SHP77 treated with DMSO at 0.1 percent for 48 hours (cell line): ENCODE data around the gene RNF8.
"Not testable (repeated sequence)": the region's sequence is repeated elsewhere in the genome, so short reads cannot be mapped to it uniquely, and the experiment has no call there.

Experiments
- DNase-seq: peaks from one replicate; lab custom pipeline; 2025; lab: John Stamatoyannopoulos, UW

Gene RNF8

DNA sequence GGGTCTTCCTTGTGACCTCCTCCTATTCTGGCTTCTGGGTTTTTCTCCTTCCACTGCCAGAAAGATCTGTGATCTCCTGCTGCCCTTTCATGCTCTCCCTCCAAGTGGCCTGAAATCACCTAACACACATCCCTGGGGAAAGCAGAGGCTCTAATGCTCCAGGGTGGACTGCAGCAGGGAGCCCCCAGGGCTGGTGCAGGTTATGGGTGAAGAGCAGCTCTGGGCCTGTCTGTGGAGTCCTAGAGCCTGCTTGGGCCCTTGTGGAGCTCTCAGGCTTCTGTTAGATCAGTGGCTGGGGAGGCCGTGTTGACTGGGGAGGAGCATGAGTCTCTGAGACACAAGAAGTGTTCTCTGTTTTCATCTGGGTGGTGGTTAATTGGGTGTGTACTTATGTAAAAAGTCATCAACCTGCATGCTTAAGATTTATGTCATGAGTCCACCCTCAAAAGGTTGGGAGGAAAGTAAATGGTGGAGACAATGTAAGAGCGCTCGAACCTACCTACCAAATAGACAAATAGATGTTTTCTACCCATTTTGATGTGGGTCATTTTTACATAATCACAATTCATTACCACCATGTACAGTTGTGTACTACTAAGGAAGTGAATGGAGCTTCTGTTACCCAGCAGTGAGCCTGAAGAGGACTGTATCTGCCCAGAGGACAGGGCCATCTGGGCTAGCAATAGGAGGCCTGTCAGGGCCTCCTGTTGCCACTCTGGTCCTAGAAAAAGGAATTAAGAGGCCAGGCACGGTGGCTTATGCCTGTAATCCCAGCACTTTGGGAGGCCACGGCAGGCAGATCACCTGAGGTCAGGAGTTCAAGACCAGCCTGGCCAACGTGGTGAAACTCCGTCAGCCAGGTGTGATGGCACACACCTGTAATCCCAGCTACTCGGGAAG, 32.0 kb upstream of the RNF8 start:
- no peak for DNase-seq

GRCh38 chr6:37323580-37323979, 30.2 kb upstream of the RNF8 start:
- DNase-seq, result no peak

DNA sequence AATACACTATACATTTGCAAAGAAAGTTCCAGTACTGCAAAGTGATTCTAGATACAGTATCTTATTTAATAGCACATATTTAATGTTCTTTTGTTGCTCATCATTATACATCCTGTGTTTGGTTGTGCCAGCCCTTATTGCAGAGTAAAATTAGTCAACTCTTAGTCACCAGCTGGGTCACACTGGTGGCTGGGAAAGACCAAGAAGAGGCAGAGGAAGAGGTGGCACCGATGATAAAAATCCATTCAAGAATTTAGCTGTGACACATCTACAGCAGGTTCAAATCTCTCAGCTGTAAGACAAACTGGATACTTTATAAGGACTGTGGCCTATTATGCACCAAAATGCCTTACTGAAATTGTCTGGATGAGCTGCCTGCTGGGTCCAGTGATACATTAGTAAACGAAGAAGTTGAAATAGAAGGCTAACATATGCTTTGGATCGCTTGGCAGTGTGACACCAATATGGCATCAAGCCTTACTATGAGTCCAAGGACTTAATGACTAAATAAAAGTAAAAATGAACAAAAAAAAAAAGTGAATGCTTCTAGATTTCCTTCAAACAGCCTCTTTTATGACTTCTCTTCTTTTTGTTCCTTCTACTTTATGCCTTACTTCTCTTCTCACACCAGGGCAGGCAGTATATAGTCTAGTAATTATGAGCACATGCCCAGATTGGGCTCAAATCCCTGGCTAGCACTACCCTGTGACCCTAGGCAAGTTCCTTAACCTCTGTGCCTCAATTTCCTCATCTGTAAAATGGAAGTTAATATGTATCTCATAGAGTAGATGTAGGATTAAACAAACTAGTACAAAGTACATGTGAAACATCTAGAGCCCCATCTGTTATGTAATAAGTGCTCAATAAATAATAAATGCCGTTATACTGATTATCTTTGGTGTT, 29.4 kb upstream of the RNF8 start:
- DNase-seq, result no peak

- not testable (repeated sequence) for DNase-seq
These were observed 23.4 kb upstream of the RNF8 start for GRCh38 chr6:37330345-37330744.

DNA sequence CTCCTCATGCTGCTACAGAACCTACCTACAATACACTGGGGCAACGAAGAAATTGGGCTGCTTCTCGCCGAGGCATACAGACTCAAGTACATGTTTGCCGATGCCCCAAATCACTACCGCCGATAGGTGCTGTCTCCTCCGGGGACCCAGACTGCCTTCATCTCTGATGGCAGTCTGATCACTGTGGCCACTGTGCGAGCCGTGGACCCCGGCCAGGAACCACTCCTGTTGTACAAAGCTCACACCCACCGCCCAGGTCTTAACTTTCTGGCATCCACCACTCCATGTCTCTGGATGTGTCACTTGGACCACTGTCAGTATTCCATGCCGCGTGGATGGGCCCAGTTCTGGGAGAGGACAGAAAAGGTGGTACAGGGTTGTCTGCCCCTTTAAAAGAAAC, 22.7 kb upstream of the RNF8 start:
- DNase-seq, result no peak

GRCh38 chr6:37332894-37333293, 20.9 kb upstream of the RNF8 start:
- no peak for DNase-seq

DNA sequence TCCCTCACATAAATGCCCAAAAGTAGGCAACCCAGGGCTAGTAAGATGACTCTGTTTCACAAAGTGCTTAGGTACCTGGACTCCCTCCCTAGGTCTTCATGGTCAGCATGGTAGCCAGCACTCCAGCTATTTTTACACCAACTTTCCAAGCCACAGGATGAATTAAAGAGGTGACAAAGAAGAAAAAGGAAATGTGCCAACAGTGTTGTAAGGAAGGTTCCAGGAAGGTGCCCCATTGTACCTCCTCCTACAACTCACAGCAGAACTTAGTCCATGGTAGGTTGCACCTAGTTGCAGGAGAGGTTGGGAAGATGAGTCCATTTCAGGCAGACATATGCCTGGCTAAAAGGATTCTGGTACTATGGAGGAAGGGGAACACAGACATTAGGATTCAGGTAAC, 19.7 kb upstream of the RNF8 start:
- no peak for DNase-seq

GRCh38 chr6:37338317-37338716, 15.5 kb upstream of the RNF8 start:
- DNase-seq, result not testable (repeated sequence)

DNA sequence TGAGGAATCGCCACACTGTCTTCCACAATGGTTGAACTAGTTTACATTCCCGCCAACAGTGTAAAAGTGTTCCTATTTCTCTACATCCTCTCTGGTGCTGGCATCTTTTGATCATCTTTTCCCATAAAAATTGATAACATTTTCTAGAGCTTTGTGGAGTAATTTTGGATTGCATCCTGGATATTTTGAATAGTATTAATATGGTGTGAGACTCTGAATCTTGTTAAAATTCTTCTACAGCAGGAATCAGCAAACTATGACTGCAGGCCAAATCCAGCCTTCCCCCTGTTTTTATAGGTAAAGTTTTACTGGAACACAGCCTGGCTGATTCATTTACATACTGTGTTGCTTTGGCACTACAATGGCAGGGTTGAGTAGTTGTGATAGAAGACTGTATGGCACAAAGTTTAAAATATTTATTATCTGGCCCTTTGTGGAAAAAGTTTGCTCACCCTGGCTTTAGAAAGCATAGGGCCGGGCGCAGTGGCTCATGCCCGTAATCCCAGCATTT, 15.0 kb upstream of the RNF8 start:
- no peak for DNase-seq

- no peak for DNase-seq
These were observed 13.8 kb upstream of the RNF8 start for GRCh38 chr6:37339741-37340638.

- no peak for DNase-seq
These were observed 13.2 kb upstream of the RNF8 start for GRCh38 chr6:37340639-37340943.

DNA sequence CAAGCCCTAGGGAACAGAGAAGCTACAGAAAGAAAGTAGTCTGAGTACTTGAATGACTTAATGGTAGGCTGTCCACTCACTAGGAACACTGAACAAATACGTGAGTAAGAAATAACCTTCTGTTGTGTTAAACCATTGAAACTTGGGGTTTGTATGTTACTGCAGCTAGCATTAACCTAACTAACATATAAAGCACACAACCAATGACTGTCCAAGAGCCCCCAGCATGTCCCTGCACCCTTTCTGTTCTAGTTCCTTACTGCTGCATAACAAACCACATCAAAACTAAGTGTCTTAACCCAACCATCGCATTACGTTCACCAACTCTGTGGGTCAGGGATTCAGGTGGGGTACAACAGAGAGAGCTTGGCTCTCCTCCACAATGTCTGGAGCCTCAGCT, 10.5 kb upstream of the RNF8 start:
- DNase-seq, result no peak

DNA sequence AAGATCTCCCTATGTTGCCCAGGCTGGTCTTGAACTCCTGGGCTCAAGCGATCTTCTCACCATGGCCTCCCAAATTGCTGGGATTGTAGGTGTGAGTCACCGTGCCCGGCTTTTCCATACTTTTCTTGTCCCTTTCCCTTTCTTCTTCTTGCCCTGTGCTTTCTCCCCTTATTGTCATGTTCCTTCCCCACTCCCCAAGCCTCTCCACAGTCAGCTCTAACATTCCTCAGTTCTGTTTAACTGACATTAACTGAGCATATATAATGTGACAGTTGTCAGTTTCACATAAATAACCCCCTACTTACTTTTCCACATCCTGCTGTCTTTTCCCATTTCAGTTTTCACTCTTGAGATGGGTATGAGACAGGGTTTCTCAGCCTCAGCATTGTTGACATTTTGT, 9.5 kb upstream of the RNF8 start:
- no peak for DNase-seq

DNA sequence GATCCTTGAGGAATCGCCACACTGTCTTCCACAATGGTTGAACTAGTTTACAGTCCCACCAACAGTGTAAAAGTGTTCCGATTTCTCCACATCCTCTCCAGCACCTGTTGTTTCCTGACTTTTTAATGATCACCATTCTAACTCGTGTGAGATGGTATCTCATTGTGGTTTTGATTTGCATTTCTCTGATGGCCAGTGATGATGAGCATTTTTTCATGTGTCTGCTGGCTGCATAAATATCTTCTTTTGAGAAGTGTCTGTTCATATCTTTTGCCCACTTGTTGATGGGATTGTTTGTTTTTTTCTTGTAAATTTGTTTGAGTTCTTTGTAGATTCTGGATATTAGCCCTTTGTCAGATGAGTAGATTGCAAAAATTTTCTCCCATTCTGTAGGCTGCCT, 8.0 kb upstream of the RNF8 start:
- not testable (repeated sequence) for DNase-seq

- no peak for DNase-seq
These were observed 6.6 kb upstream of the RNF8 start for GRCh38 chr6:37347177-37347576.

DNA sequence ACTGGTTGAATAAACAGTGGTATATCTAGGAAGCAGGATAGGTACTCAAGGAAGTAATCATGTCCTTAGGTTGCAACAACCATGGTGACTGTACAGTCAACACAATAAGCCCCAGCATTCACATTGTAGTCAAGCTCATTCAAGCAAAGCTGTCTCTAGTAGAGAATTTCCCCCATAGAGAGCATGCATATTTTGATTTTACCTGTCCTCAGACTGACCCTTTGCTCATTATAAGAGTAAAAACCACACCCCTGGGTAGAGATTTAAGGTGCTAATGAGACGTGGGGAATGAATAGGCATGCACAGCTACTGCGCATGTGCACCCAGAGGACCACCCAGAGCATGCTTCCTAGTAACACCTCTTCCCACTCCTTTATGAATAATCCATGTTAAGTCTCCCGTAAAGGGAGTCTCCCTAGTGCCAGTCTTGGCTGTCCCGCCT, 6.1 kb upstream of the RNF8 start:
- DNase-seq, result no peak

GRCh38 chr6:37351027-37351426, 2.8 kb upstream of the RNF8 start:
- no peak for DNase-seq

GRCh38 chr6:37352384-37352783, 1.4 kb upstream of the RNF8 start:
- no peak for DNase-seq

- DNase-seq, result no peak
These were observed 972 bp downstream of the RNF8 start for GRCh38 chr6:37354526-37355384.

DNA sequence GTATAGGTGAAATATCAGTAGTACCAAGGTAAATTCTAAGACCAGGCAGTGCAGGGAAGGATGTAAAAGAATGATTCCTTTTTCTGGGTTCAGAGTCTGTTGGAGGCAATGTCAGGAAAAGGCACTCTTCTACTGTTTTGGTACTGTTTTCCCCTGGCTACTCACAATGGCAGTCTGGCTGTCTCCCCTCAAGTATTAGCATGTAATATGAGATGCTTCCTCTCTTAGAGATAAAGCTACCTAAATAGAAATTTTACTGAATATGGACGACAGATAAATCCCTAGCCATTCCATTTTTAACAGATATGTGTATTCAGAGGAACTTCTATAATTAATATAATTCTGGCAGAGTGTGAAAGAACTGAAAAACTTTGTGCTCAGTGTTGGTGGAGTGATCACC, 3.5 kb downstream of the RNF8 start:
- DNase-seq, result no peak

GRCh38 chr6:37357860-37358259, 4.1 kb downstream of the RNF8 start:
- DNase-seq, result no peak
